ENCODE data around the gene LRRC4.

- TF ChIP-seq CTCF (conservative IDR thresholded peaks at IDR 0.05 in 1 of 2, IDR thresholded peaks at IDR 0.05 in 1 of 2; ENCODE audit: low read depth in 1 of 2, low read length in 2 of 2), result no peak
- no peak for TF ChIP-seq EZH2 (IDR thresholded peaks at IDR 0.05; ENCODE audit: low read length, missing control alignments)
Measured at GRCh38 chr7:128008744-128009143, 22.5 kb downstream of the LRRC4 start.

All from fibroblast of lung (primary cell).